ENCODE measurements around the gene ZNF469. TPM values are rescaled to one million over a fixed set of nuclear protein-coding genes. Genes with fewer than 3 reads are reported as not detected.

Gene ZNF469
- total and polyA plus RNA-seq, 2 donors (not counting 3 experiments of a cell fraction or from before 2014, with no cell fraction given), result 0.90 to 5.7 TPM

DNA sequence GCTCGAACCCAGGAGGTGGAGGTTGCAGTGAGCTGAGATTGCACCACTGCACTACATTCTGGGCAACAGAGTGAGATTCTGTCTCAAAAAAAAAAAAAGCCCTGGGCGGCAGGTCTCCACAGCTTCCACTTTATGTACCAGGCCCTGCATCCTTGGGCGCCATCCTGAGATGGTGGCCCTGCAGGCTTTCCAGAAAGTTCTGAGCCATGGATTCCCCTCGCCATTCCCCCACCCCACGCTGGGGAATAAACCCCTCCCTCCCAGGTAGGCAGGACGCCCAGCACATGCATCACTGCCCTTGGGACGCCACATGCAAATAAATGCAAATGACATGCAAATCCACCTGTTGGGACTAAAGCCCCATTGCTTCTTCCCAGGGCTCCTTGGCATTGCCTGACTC is 13.8 kb upstream of the ZNF469 start:
- Histone ChIP-seq H3K27me3 (ENCODE audit: control insufficient read depth in 2 of 2, insufficient read depth in 2 of 2, low read length in 2 of 2) (peaks cover 2% of the 10 kb centered on the region in 2 experiments), H3K79me2 (ENCODE audit: control insufficient read depth, insufficient read depth, low read length) (no peaks in the 10 kb centered on the region), H3K4me2 (ENCODE audit: insufficient read depth, low read length) (no peak overlapping the region), H3K27ac (ENCODE audit: insufficient read depth, low read depth, low read length) (no peak overlapping the region), H3K4me3 (replicated peaks in 1 of 3; ENCODE audit: insufficient read depth in 1 of 3, low read depth in 1 of 3, low read length in 3 of 3) (no peak overlapping the region), H3K4me1 (ENCODE audit: control insufficient read depth, extremely low read depth, insufficient read depth, low read length) (no peaks in the 10 kb centered on the region), H3K9me1 (replicated peaks; ENCODE audit: control insufficient read depth, extremely low read depth, insufficient read depth, low read length) (no peaks in the 10 kb centered on the region), H4K20me1 (replicated peaks; ENCODE audit: control insufficient read depth, extremely low read depth, insufficient read depth, low read length) (no peaks in the 10 kb centered on the region), H3K9ac (replicated peaks; ENCODE audit: extremely low read depth, insufficient read depth, low read length) (no peak overlapping the region), H3K36me3 (ENCODE audit: control insufficient read depth in 2 of 2, extremely low read depth in 1 of 2, insufficient read depth in 2 of 2, low read length in 2 of 2) (no peaks in the 10 kb centered on the region), H3K9me3 (replicated peaks; ENCODE audit: control insufficient read depth, insufficient read depth, low read length) (no peaks in the 10 kb centered on the region), H2AFZ (ENCODE audit: low read depth, low read length) (no peak overlapping the region)
- dilution Hi-C loops (cut with MboI; ENCODE audit: extremely low pct_ligation_motif_present, low sequenced_read_pairs) (no loop called here), intact Hi-C loops (cut with micrococcal nuclease) (no loop called here)
- ChIA-PET POLR2A (no interaction called here), CTCF (interaction anchor here (1.2 to 1.7 kb wide), 2 partner anchors 14 to 53 kb away, joined by 5 read pairs; no protein-coding TSS in a partner anchor)
- no peak for TF ChIP-seq MYC (IDR thresholded peaks at IDR 0.05; ENCODE audit: low read depth, low read length)
- TF ChIP-seq, protein P1, sequence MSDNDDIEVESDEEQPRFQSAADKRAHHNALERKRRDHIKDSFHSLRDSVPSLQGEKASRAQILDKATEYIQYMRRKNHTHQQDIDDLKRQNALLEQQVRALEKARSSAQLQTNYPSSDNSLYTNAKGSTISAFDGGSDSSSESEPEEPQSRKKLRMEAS (IDR thresholded peaks at IDR 0.05; ENCODE audit: insufficient read depth, insufficient read length), result no peak
- TF ChIP-seq POLR2A (IDR thresholded peaks at IDR 0.05; ENCODE audit: low read depth, low read length), result no peak
- no peak for TF ChIP-seq GATA2 (IDR thresholded peaks at IDR 0.05; ENCODE audit: insufficient read depth, insufficient read length, low read depth, low read length)
- TF ChIP-seq POLR2AphosphoS5 (IDR thresholded peaks at IDR 0.05; ENCODE audit: insufficient read depth, low read depth, low read length), result no peak
- TF ChIP-seq, protein P2, sequence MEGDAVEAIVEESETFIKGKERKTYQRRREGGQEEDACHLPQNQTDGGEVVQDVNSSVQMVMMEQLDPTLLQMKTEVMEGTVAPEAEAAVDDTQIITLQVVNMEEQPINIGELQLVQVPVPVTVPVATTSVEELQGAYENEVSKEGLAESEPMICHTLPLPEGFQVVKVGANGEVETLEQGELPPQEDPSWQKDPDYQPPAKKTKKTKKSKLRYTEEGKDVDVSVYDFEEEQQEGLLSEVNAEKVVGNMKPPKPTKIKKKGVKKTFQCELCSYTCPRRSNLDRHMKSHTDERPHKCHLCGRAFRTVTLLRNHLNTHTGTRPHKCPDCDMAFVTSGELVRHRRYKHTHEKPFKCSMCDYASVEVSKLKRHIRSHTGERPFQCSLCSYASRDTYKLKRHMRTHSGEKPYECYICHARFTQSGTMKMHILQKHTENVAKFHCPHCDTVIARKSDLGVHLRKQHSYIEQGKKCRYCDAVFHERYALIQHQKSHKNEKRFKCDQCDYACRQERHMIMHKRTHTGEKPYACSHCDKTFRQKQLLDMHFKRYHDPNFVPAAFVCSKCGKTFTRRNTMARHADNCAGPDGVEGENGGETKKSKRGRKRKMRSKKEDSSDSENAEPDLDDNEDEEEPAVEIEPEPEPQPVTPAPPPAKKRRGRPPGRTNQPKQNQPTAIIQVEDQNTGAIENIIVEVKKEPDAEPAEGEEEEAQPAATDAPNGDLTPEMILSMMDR (IDR thresholded peaks at IDR 0.05; ENCODE audit: extremely low read depth in 1 of 2, insufficient read depth in 1 of 2, low read depth in 1 of 2, low read length in 2 of 2), result no peak
- TF ChIP-seq FOS (IDR thresholded peaks at IDR 0.05; ENCODE audit: borderline replicate concordance, insufficient read depth, low read length), result no peak
- TF ChIP-seq JUN (IDR thresholded peaks at IDR 0.05; ENCODE audit: borderline replicate concordance, insufficient read depth, insufficient read length, low read depth), result no peak
- TF ChIP-seq EZH2 (IDR thresholded peaks at IDR 0.05; ENCODE audit: borderline replicate concordance, low read depth, low read length, severe bottlenecking), result no peak
- DNase-seq (ENCODE audit: low read depth, low spot score) (no peak), FAIRE-seq (no peak)
- no TSS peak for BruUV-seq (replicated peaks)
